ENCODE data around the gene SERPINA1. TPM values are rescaled to one million over a fixed set of nuclear protein-coding genes. Genes with fewer than 3 reads are reported as not detected.

Gene SERPINA1
- total and polyA plus RNA-seq, 2 of the 13 experiments (the other 11 are each of a cell fraction or from before 2014, with no cell fraction given): 3,266 to 11,015 TPM

- TF ChIP-seq, protein P1, sequence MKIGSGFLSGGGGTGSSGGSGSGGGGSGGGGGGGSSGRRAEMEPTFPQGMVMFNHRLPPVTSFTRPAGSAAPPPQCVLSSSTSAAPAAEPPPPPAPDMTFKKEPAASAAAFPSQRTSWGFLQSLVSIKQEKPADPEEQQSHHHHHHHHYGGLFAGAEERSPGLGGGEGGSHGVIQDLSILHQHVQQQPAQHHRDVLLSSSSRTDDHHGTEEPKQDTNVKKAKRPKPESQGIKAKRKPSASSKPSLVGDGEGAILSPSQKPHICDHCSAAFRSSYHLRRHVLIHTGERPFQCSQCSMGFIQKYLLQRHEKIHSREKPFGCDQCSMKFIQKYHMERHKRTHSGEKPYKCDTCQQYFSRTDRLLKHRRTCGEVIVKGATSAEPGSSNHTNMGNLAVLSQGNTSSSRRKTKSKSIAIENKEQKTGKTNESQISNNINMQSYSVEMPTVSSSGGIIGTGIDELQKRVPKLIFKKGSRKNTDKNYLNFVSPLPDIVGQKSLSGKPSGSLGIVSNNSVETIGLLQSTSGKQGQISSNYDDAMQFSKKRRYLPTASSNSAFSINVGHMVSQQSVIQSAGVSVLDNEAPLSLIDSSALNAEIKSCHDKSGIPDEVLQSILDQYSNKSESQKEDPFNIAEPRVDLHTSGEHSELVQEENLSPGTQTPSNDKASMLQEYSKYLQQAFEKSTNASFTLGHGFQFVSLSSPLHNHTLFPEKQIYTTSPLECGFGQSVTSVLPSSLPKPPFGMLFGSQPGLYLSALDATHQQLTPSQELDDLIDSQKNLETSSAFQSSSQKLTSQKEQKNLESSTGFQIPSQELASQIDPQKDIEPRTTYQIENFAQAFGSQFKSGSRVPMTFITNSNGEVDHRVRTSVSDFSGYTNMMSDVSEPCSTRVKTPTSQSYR (CRISPR knock-in tag; IDR thresholded peaks at IDR 0.05; ENCODE audit: borderline replicate concordance): no peak
- TF ChIP-seq RBAK (CRISPR knock-in tag; IDR thresholded peaks at IDR 0.05) (peak; percentile 53; the same call in 1 of the 2 replicates), ZNF468 (CRISPR knock-in tag; IDR thresholded peaks at IDR 0.05) (no peak), ZSCAN29 (CRISPR knock-in tag; conservative IDR thresholded peaks at IDR 0.05) (0 out of 2 replicates have a peak, but pooled peaks have one; percentile 38), ZNF205 (CRISPR knock-in tag; IDR thresholded peaks at IDR 0.05) (no peak), HNF4A (CRISPR knock-in tag; IDR thresholded peaks at IDR 0.05) (peak; percentile 82), NCOA2 (CRISPR knock-in tag; IDR thresholded peaks at IDR 0.05) (peak; percentile 36; the same call in 1 of the 2 replicates), ZBTB21 (CRISPR knock-in tag; IDR thresholded peaks at IDR 0.05) (no peak), HNF4G (IDR thresholded peaks at IDR 0.05; ENCODE audit: borderline replicate concordance, low read depth, low read length) (peak; percentile 52; the same call in 1 of the 2 replicates), HNF4G (CRISPR knock-in tag; IDR thresholded peaks at IDR 0.05; ENCODE audit: borderline replicate concordance, low read depth) (no peak), ZNF543 (CRISPR knock-in tag; IDR thresholded peaks at IDR 0.05) (0 out of 2 replicates have a peak, but pooled peaks have one; percentile 43), SOX6 (IDR thresholded peaks at IDR 0.05) (no peak), SOX6 (CRISPR knock-in tag; IDR thresholded peaks at IDR 0.05) (peak; percentile 82), SOX5 (CRISPR knock-in tag; IDR thresholded peaks at IDR 0.05; ENCODE audit: borderline replicate concordance) (peak; percentile 56; the same call in 1 of the 2 replicates)
Observed at GRCh38 chr14:94403312-94403932, 15.0 kb upstream of the SERPINA1 start (continued).
